ENCODE results near the gene BEGAIN. TPM values are rescaled to one million over a fixed set of nuclear protein-coding genes. Genes with fewer than 3 reads are reported as not detected.
A peak's percentile ranks its signal among the peaks of the same experiment; 100 is the strongest.
"Not testable (repeated sequence)": the region's sequence is repeated elsewhere in the genome, so short reads cannot be mapped to it uniquely, and the experiment has no call there.

Gene BEGAIN
- total RNA-seq, 1 experiment from 2014 or later: 18.6 TPM

DNA sequence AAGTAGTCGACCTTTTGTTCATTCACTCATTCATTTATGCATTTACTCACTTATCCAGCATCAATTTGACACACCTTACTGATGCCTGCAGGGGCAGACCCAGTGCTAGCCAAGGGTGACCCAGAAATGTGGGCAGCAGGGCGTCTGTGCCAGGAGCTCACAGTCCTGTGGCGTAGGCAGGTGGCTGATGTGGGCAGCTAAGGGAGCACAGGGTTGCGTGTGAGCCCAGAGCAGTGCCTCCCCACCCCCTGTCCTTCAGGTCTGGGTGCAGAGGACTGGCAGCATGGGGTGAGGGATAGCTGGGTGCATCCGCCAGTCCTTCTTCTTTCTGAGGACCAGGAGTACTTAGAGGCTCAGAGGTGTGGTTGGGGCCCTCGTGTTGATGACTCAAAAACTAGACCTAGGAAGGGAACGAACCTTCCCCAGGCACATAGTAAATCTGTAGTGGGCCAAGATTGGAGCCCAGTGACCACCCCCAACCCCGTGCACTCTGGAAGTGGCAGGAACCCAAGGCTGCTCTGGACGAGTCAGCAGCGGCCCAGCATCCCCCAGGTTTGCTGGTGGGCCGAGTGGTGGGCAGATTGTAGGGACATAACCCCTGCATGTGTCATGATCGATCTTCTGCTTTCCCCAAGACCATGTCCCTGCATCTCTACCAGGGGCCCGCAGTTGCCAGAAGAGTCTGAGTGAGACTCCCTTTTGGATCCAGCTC lies 63.9 kb downstream of the BEGAIN start:
- peak; percentile 9 for DNase-seq (ENCODE audit: low read depth)

- peak; percentile 78 for DNase-seq (ENCODE audit: low read depth)
These were observed 64.6 kb downstream of the BEGAIN start for GRCh38 chr14:100522616-100523099.

GRCh38 chr14:100506053-100506452 lies 81.2 kb downstream of the BEGAIN start:
- DNase-seq (ENCODE audit: low read depth): not testable (repeated sequence)

DNA sequence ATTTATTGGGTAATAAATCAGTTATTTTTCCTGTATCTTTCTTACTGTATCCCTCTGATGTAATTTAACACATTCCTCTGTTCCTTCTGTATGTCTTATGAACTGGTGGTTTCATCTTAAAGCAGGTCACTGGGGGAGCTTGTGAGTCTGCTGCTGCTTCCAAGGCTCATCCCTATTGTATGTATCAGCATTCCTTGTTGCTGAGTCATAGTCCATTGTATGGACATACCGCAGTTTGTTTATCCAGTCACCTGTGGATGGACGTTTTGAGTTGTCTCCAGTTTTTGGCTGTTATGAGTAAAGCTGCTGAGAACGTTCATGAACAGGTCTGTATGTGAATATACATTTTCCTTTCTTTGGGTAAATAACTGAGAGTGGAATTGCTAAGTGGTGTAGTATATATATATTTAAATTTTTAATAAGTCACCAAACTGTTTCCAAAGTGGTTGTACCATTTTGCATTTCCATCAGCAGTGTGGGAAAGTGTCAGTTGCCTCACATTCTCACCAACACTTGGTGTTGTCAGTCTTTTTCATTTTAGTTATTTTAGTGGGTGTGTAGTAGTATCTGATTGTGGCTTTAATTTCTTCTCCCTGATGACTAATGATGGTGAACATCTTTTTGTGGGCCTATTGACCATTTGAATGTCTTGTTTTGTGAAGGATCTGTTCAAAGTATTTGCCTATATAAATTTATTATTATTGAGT lies 82.7 kb downstream of the BEGAIN start:
- DNase-seq (ENCODE audit: low read depth): peak; percentile 27

DNA sequence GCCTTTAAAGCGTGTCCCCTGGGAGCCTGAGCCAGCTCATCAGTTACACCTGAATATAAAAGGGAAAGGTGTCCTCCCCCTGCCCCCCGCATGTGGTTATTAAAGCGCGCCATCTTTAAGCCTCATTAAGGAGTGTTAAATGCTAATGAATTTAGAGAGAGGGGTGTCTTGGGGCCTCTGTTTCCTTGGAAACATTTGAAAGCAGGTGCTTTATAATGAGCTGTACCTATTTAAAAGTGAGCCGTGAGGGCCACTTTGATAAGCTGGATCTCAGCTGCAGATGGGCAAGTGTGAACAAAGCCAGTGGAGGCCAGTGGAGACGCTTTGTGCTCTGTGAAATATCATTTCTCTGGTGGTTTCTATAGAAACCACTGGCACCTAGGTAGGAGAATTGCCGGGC lies 84.0 kb downstream of the BEGAIN start:
- DNase-seq (ENCODE audit: low read depth): no peak

- no peak for DNase-seq (ENCODE audit: low read depth)
These were observed 84.5 kb downstream of the BEGAIN start for GRCh38 chr14:100502622-100503220.

- DNase-seq (ENCODE audit: low read depth): no peak
These were observed 87.1 kb downstream of the BEGAIN start for GRCh38 chr14:100500128-100500527.

GRCh38 chr14:100498068-100498467 lies 89.1 kb downstream of the BEGAIN start:
- DNase-seq (ENCODE audit: low read depth): no peak

GRCh38 chr14:100495917-100496316 lies 91.3 kb downstream of the BEGAIN start:
- DNase-seq (ENCODE audit: low read depth): no peak

DNA sequence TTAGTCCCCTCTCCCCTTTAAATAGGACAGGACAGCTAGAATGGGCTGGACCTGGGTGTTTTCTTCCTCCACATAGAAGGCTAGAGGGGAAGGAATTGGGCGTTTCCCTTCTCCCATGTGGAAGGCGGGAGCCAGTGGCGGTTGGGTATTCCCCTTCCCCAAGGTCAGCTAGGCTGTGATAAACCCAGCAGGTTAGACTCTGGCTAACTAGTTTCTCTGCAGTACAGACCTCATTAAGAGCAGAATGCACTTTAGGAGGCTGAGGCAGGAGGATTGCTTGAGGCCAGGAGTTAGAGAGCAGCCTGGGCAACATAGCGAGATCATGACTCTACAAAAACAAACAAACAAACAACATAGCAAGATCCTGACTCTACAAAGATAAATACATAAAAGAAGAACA lies 92.6 kb downstream of the BEGAIN start:
- DNase-seq (ENCODE audit: low read depth): no peak

GRCh38 chr14:100490252-100490651 lies 97.0 kb downstream of the BEGAIN start:
- no peak for DNase-seq (ENCODE audit: low read depth)

GRCh38 chr14:100488057-100488456 lies 99.2 kb downstream of the BEGAIN start:
- DNase-seq (ENCODE audit: low read depth): no peak

GRCh38 chr14:100487304-100487703 lies 99.9 kb downstream of the BEGAIN start:
- no peak for DNase-seq (ENCODE audit: low read depth)

Other genes with a start within 250 kb of the BEGAIN start
- gene WDR25, start 210.9 kb downstream of the BEGAIN start, total RNA-seq (2014; rRNA removed; shearing (Covaris generic)): 30.2 and 32.1 TPM in 2 replicates
- gene DLK1, start 139.5 kb upstream of the BEGAIN start, total RNA-seq (2014; rRNA removed; shearing (Covaris generic)): 0.06 TPM in 1 of 2 replicates, not detected in the other
- gene MEG3, start 238.7 kb upstream of the BEGAIN start, total RNA-seq (2014; rRNA removed; shearing (Covaris generic)): 13.5 and 14.3 TPM in 2 replicates